SH-SY5Y (cell line): Measurements from ENCODE around the gene HBE1.

Source experiments
- GATA2 ChIP-seq: IDR thresholded peaks from 2 replicates; pipeline ENCODE4 v1.6.1; 2011; ENCODE audit warnings: mild to moderate bottlenecking, low read depth, low read length
- GATA3 ChIP-seq: IDR thresholded peaks from 2 replicates; pipeline ENCODE4 v1.6.1; 2011; ENCODE audit warnings: low read depth, mild to moderate bottlenecking, low read length, moderate library complexity

GRCh38 chr11:5277807-5278382 lies 8.2 kb upstream of the HBE1 start:
- TF ChIP-seq GATA2 (no peak), GATA3 (no peak)
